ENCODE data around the gene SRR.

The SRR gene

GRCh38 chr17:2370211-2370589, 66.5 kb downstream of the SRR start:
- DNase-seq (ENCODE audit: low spot score) (no peak), FAIRE-seq (no peak)

- DNase-seq (ENCODE audit: low spot score): no peak
- FAIRE-seq: no peak
These were observed 67.7 kb downstream of the SRR start for GRCh38 chr17:2371183-2372130.

GRCh38 chr17:2372180-2372579, 68.4 kb downstream of the SRR start:
- no peak for DNase-seq (ENCODE audit: low spot score)
- FAIRE-seq: no peak

GRCh38 chr17:2372681-2373080, 68.9 kb downstream of the SRR start:
- DNase-seq (ENCODE audit: low spot score) (no peak), FAIRE-seq (no peak)

- DNase-seq (ENCODE audit: low spot score) (no peak), FAIRE-seq (no peak)
These were observed 69.4 kb downstream of the SRR start for GRCh38 chr17:2373179-2373578.

Data from RCC 7860 (cell line).